WTC11 (cell line): ENCODE measurements around the gene KISS1R. TPM values are rescaled to one million over a fixed set of nuclear protein-coding genes. Genes with fewer than 3 reads are reported as not detected.

Source experiments
- ATAC-seq: fragments of 200-7000 bp; cut with Tn5 transposase; 2 replicates; pipeline ENCODE4 v1.10.0; 2021; ENCODE audit warnings: mild to moderate bottlenecking, moderate library complexity
- CTCF ChIA-PET: fragments of 300-600 bp; sonication (Branson Sonifier 250); formaldehyde crosslinking; loops from one replicate; lab custom pipeline; 2021; ENCODE audit warnings: antibody characterized with exemption; lab: Charles Lee
- POLR2A ChIA-PET: fragments of 350-600 bp; sonication (Branson Sonifier 250); formaldehyde crosslinking; loops from one replicate; lab custom pipeline; 2021; ENCODE audit warnings: antibody characterized with exemption; lab: Charles Lee
- DNase-seq: peaks from one replicate; pipeline ENCODE4 v3.0.0; 2021; ENCODE audit warnings: low spot score
- H3K27ac Mint-ChIP-seq: 2 replicates; pipeline ENCODE4 v1.8.0; 2021; ENCODE audit warnings: mixed read lengths
- H3K27me3 Mint-ChIP-seq: 2 replicates; pipeline ENCODE4 v1.8.0; 2021; ENCODE audit warnings: low read depth, mild to moderate bottlenecking, moderate library complexity, mixed read lengths
- H3K36me3 Mint-ChIP-seq: 2 replicates; pipeline ENCODE4 v1.8.0; 2021; ENCODE audit warnings: mixed read lengths
- H3K4me1 Mint-ChIP-seq: 2 replicates; pipeline ENCODE4 v1.8.0; 2022; ENCODE audit warnings: mixed read lengths
- H3K4me3 Mint-ChIP-seq: 2 replicates; pipeline ENCODE4 v1.8.0; 2021; ENCODE audit warnings: mild to moderate bottlenecking, moderate library complexity, mixed read lengths
- H3K9me3 Mint-ChIP-seq: 2 replicates; pipeline ENCODE4 v1.8.0; 2021; ENCODE audit warnings: mixed read lengths
- ARID4B ChIP-seq: sonication (generic); formaldehyde crosslinking; IDR thresholded peaks from 2 replicates; pipeline ENCODE4 v1.8.0; 2023; ENCODE audit warnings: missing genetic modification reagents, mild to moderate bottlenecking, borderline replicate concordance
- ATF1 ChIP-seq: sonication (generic); formaldehyde crosslinking; IDR thresholded peaks from 2 replicates; pipeline ENCODE4 v1.8.1; 2023; ENCODE audit warnings: mild to moderate bottlenecking, moderate library complexity, missing genetic modification reagents
- CREM ChIP-seq: sonication (generic); formaldehyde crosslinking; IDR thresholded peaks from 2 replicates; pipeline ENCODE4 v1.8.1; 2022; ENCODE audit warnings: mild to moderate bottlenecking, missing genetic modification reagents, moderate library complexity
- EMX1 ChIP-seq: fragments of 250-450 bp; sonication (Bioruptor Pico); IDR thresholded peaks from 2 replicates; pipeline ENCODE4 v1.8.0; 2021; ENCODE audit warnings: mild to moderate bottlenecking
- FOXK1 ChIP-seq: sonication (generic); formaldehyde crosslinking; IDR thresholded peaks from 2 replicates; pipeline ENCODE4 v1.8.0; 2022; ENCODE audit warnings: mild to moderate bottlenecking, moderate library complexity, missing genetic modification reagents
- FOXP4 ChIP-seq: sonication (generic); formaldehyde crosslinking; IDR thresholded peaks from 2 replicates; pipeline ENCODE4 v1.8.0; 2022; ENCODE audit warnings: mild to moderate bottlenecking, missing genetic modification reagents
- JAZF1 ChIP-seq: fragments of 250-450 bp; sonication (Bioruptor Pico); IDR thresholded peaks from 2 replicates; pipeline ENCODE4 v1.9.0; 2021; ENCODE audit warnings: moderate library complexity, mild to moderate bottlenecking, inconsistent platforms
- MXD4 ChIP-seq: fragments of 250-450 bp; sonication (Bioruptor Pico); IDR thresholded peaks from 2 replicates; pipeline ENCODE4 v1.8.0; 2021; ENCODE audit warnings: mild to moderate bottlenecking, moderate library complexity, borderline replicate concordance
- NFYB ChIP-seq: sonication (generic); formaldehyde crosslinking; conservative IDR thresholded peaks from 2 replicates; pipeline ENCODE4 v1.8.0; 2022; ENCODE audit warnings: low read depth, missing genetic modification reagents
- OVOL2 ChIP-seq: fragments of 250-450 bp; sonication (Bioruptor Pico); IDR thresholded peaks from 2 replicates; pipeline ENCODE4 v1.9.0; 2021; ENCODE audit warnings: mild to moderate bottlenecking, borderline replicate concordance
- SMAD4 ChIP-seq: sonication (generic); formaldehyde crosslinking; IDR thresholded peaks from 2 replicates; pipeline ENCODE4 v1.8.0; 2022; ENCODE audit warnings: mild to moderate bottlenecking, missing genetic modification reagents
- SP1 ChIP-seq: sonication (generic); formaldehyde crosslinking; conservative IDR thresholded peaks from 2 replicates; pipeline ENCODE4 v1.8.1; 2022; ENCODE audit warnings: missing genetic modification reagents
- TEAD4 ChIP-seq: sonication (generic); formaldehyde crosslinking; IDR thresholded peaks from 2 replicates; pipeline ENCODE4 v1.8.0; 2022; ENCODE audit warnings: mild to moderate bottlenecking, missing genetic modification reagents
- TP53 ChIP-seq: sonication (generic); formaldehyde crosslinking; IDR thresholded peaks from 2 replicates; pipeline ENCODE4 v1.8.1; 2023; ENCODE audit warnings: mild to moderate bottlenecking, missing genetic modification reagents
- USF2 ChIP-seq: sonication (generic); formaldehyde crosslinking; IDR thresholded peaks from 2 replicates; pipeline ENCODE4 v1.8.1; 2023; ENCODE audit warnings: mild to moderate bottlenecking, missing genetic modification reagents, moderate library complexity
- ZBTB21 ChIP-seq: sonication (generic); formaldehyde crosslinking; IDR thresholded peaks from 2 replicates; pipeline ENCODE4 v1.8.1; 2023; ENCODE audit warnings: mild to moderate bottlenecking, missing genetic modification reagents, borderline replicate concordance
- ZNF121 ChIP-seq: sonication (generic); formaldehyde crosslinking; IDR thresholded peaks from 2 replicates; pipeline ENCODE4 v1.8.0; 2023; ENCODE audit warnings: missing genetic modification reagents
- ZNF138 ChIP-seq: sonication (generic); formaldehyde crosslinking; conservative IDR thresholded peaks from 2 replicates; pipeline ENCODE4 v1.8.1; 2022; ENCODE audit warnings: mild to moderate bottlenecking, moderate library complexity, missing genetic modification reagents
- ZNF317 ChIP-seq: sonication (generic); formaldehyde crosslinking; IDR thresholded peaks from 2 replicates; pipeline ENCODE4 v1.8.1; 2023; ENCODE audit warnings: low read depth, mild to moderate bottlenecking, moderate library complexity, missing genetic modification reagents, borderline replicate concordance
- ZNF423 ChIP-seq: fragments of 250-450 bp; sonication (Bioruptor Pico); IDR thresholded peaks from 2 replicates; pipeline ENCODE4 v2.1.2; 2022; ENCODE audit warnings: mild to moderate bottlenecking, moderate library complexity
- ZSCAN18 ChIP-seq: fragments of 250-450 bp; sonication (Bioruptor Pico); IDR thresholded peaks from 2 replicates; pipeline ENCODE4 v2.1.2; 2022; ENCODE audit warnings: mild to moderate bottlenecking, moderate library complexity
- total RNA-seq: library from RNA; stranded (reverse); gene quantifications from 3 replicates; pipeline ENCODE4 v1.2.3, GENCODE V29; 2021
- TF ChIP-seq, protein P1 (sequence below): sonication (generic); formaldehyde crosslinking; IDR thresholded peaks from 2 replicates; pipeline ENCODE4 v1.8.0; 2022; ENCODE audit warnings: mild to moderate bottlenecking, missing genetic modification reagents
- TF ChIP-seq, protein P2 (sequence below): fragments of 250-450 bp; sonication (Bioruptor Pico); IDR thresholded peaks from 2 replicates; pipeline ENCODE4 v1.9.0; 2021; ENCODE audit warnings: moderate library complexity, mild to moderate bottlenecking, inconsistent platforms, borderline replicate concordance

KISS1R gene
- total RNA-seq, 1 experiment from 2014 or later = 2.9 TPM

DNA sequence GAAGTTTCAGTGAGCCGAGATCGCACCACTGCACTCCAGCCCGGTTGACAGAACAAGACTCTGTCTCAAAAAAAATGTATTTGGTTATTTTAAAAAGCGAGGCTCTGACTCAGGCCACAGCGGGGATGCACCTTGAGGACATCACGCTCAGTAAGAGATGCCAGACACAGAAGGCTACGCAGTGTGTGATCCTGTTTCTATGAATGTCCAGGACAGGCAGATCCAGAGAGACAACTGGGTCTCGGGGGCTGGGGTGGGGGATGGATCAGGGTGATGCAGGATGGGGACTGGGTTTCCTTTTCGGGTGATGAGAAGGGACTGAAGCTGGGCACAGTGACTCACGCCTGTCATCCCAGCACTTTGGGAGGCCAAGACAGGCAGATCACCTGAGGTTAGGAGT, 29.5 kb upstream of the KISS1R start:
- H3K27me3 Mint-ChIP-seq = no peaks in the 10 kb centered on the region
- no peak for TF ChIP-seq JAZF1 (CRISPR knock-in tag)
- TF ChIP-seq, protein P1, sequence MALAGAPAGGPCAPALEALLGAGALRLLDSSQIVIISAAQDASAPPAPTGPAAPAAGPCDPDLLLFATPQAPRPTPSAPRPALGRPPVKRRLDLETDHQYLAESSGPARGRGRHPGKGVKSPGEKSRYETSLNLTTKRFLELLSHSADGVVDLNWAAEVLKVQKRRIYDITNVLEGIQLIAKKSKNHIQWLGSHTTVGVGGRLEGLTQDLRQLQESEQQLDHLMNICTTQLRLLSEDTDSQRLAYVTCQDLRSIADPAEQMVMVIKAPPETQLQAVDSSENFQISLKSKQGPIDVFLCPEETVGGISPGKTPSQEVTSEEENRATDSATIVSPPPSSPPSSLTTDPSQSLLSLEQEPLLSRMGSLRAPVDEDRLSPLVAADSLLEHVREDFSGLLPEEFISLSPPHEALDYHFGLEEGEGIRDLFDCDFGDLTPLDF (CRISPR knock-in tag) = no peak
- TF ChIP-seq SP1 (CRISPR knock-in tag) = no peak
- H3K36me3 Mint-ChIP-seq = no peaks in the 10 kb centered on the region; the same call in 1 of the 2 replicates
- ChIA-PET CTCF (no interaction called here), POLR2A (no interaction called here)
- no peak overlapping the region for H3K4me3 Mint-ChIP-seq
- H3K4me1 Mint-ChIP-seq = no peaks in the 10 kb centered on the region
- H3K27ac Mint-ChIP-seq = no peak overlapping the region
- ATAC-seq = no peak
- no peak for DNase-seq
- H3K9me3 Mint-ChIP-seq = no peaks in the 10 kb centered on the region

DNA sequence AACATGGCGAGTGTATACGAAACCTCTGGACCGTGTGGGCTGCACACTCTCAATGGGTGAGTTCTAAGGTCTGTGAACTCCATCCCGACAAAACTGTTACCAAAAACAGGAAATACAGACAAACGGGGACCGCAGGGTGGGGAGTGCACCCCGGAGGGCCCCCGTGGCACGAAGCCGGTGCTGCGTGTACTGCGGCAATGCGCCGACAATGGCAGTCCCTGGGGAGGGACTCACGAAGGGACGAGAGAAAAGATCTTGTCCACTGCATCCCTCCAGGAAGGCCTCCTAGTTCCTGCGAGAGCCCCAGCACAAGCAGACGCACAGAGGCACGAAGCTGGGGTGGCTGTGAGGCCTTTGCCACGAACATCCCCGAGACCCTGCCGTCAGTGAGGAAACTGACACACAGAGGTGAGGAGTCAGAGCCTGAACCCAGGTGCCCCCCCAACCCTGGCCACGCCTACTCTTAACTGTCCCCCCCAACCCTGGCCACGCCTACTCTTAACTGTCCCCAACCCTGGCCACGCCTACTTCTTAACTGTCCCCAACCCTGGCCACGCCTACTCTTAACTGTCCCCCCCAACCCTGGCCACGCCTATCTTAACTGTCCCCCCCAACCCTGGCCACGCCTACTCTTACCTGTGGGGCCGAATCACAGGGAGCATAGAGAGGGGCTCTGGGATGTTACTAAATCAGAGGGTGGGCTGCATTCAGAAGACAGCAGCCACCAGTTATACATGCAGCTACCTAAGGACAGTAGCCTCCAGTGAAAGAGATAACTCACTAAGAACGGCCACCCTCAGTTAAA, 28.4 kb upstream of the KISS1R start:
- Mint-ChIP-seq H3K27ac (no peak overlapping the region), H3K27me3 (peaks cover 3% of the 10 kb centered on the region; the same call in 1 of the 2 replicates), H3K4me1 (no peaks in the 10 kb centered on the region), H3K9me3 (no peaks in the 10 kb centered on the region), H3K36me3 (no peaks in the 10 kb centered on the region; the same call in 1 of the 2 replicates), H3K4me3 (no peak overlapping the region)
- DNase-seq (no peak), ATAC-seq (no peak)
- CTCF ChIA-PET = interaction anchor here (0.6 kb wide), 1 partner anchor 107 kb away, joined by 5 read pairs; no protein-coding TSS in a partner anchor
- TF ChIP-seq ZNF138 = no peak
- no peak for TF ChIP-seq FOXK1 (CRISPR knock-in tag)
- no peak for TF ChIP-seq FOXP4 (CRISPR knock-in tag)
- TF ChIP-seq USF2 (CRISPR knock-in tag) = no peak
- no peak for TF ChIP-seq OVOL2 (CRISPR knock-in tag)
- no peak for TF ChIP-seq SMAD4
- no peak for TF ChIP-seq ATF1
- TF ChIP-seq ZNF121 = no peak
- TF ChIP-seq CREM (CRISPR knock-in tag) = no peak
- TF ChIP-seq ZBTB21 (CRISPR knock-in tag) = no peak
- TF ChIP-seq ARID4B (CRISPR knock-in tag) = no peak
- TF ChIP-seq MXD4 (CRISPR knock-in tag) = no peak
- TF ChIP-seq ZNF423 = no peak
- TF ChIP-seq TP53 (CRISPR knock-in tag) = no peak
- TF ChIP-seq EMX1 (CRISPR knock-in tag) = no peak
- no peak for TF ChIP-seq TEAD4 (CRISPR knock-in tag)
- TF ChIP-seq ZNF317 = no peak
- TF ChIP-seq ZSCAN18 (CRISPR knock-in tag) = no peak
- no peak for TF ChIP-seq NFYB (CRISPR knock-in tag)
- TF ChIP-seq, protein P2, sequence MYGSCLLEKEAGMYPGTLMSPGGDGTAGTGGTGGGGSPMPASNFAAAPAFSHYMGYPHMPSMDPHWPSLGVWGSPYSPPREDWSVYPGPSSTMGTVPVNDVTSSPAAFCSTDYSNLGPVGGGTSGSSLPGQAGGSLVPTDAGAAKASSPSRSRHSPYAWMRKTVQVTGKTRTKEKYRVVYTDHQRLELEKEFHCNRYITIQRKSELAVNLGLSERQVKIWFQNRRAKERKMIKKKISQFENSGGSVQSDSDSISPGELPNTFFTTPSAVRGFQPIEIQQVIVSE = no peak
- POLR2A ChIA-PET = no interaction called here
